Tibial nerve (tissue), 3 donors: Measurements from ENCODE around the gene TNIK.

ENCODE experiments used
- POLR2A ChIP-seq, 2 donors: fragments of 450-650 bp; IDR thresholded peaks; one replicate each; pipeline ENCODE4 v1.6.1; 2017; ENCODE audit warnings: antibody characterized with exemption in 2 of 2, mild to moderate bottlenecking in 2 of 2, moderate library complexity in 2 of 2
- TF ChIP-seq, protein P1 (sequence below), 5 experiments: fragments of 200-600 bp in 3 of 5; fragments of 450-650 bp in 2 of 5; sonication (generic) in 3 of 5; IDR thresholded peaks; one replicate each; pipeline ENCODE4 v1.5.1; 2016 to 2019; ENCODE audit warnings: antibody characterized with exemption in 5 of 5, mild to moderate bottlenecking in 3 of 5, moderate library complexity in 2 of 5

DNA sequence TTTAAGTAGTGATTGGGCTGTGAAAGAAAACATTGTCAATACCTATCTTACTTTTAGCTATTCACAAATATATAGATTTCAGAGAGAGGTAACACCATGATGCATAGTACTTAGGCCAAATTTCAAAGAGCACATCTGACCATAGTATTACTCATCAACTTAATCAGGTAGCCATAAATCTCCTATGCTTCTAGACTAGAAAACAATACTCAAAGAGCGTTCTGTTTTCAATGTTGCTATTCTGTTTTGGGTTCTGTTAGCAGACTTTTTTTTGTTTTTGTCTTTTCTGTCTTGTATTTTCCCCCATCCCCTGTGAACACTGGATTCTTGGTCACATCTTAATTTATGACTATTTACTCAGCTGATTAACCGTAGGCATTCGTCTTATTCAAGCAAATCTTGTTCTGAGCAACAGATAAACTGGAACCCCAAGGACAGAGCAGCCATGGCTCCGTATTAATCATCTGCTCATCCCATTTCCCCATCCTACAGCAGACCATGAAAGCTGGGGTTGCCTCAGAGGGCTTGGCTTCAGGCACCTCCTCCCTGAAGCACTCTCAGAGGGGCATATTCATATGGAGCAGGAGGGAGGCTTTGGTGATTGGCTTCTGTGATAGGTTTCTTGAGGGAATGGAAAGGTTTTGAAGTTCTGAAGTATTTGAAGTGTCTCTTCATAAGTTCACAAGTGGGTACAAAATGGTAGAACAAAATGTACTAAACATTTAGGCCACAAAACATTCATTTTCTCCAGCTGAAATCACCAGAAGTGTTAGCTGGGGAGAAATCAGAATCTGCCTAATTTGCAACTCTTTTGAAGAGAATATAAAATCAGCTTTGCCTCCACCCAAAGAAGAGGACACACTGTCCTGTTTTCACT, 105.3 kb downstream of the TNIK start:
- TF ChIP-seq POLR2A (IDR thresholded peaks at IDR 0.05), result no peak
- TF ChIP-seq, protein P1, sequence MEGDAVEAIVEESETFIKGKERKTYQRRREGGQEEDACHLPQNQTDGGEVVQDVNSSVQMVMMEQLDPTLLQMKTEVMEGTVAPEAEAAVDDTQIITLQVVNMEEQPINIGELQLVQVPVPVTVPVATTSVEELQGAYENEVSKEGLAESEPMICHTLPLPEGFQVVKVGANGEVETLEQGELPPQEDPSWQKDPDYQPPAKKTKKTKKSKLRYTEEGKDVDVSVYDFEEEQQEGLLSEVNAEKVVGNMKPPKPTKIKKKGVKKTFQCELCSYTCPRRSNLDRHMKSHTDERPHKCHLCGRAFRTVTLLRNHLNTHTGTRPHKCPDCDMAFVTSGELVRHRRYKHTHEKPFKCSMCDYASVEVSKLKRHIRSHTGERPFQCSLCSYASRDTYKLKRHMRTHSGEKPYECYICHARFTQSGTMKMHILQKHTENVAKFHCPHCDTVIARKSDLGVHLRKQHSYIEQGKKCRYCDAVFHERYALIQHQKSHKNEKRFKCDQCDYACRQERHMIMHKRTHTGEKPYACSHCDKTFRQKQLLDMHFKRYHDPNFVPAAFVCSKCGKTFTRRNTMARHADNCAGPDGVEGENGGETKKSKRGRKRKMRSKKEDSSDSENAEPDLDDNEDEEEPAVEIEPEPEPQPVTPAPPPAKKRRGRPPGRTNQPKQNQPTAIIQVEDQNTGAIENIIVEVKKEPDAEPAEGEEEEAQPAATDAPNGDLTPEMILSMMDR (IDR thresholded peaks at IDR 0.05), result no peak
